K562 (cell line): ENCODE results near the gene HEATR3. TPM values are rescaled to one million over a fixed set of nuclear protein-coding genes. Genes with fewer than 3 reads are reported as not detected.

Source experiments
- ATAC-seq: fragments of 200-7000 bp; cut with Tn5 transposase; 3 replicates; pipeline ENCODE4 v1.9.1; 2020; ENCODE audit warnings: moderate library complexity
- BruUV-seq: library from RNA; stranded (reverse); fragments of 400-500 nt; replicated peaks from 2 replicates; lab custom pipeline; 2021; lab: Mats Ljungman, UMichigan
- CTCF ChIA-PET: fragments of 300-600 bp; formaldehyde crosslinking; extraction: SDS; loops from one replicate; lab custom pipeline; 2021; ENCODE audit warnings: low intra/inter-chr PET ratio; lab: Yijun Ruan, JAX
- POLR2A ChIA-PET: fragments of 300-600, 350-650 bp; sonication (Branson Sonifier 250); formaldehyde crosslinking; extraction: SDS; loops from one replicate; lab custom pipeline; 2021; ENCODE audit warnings: antibody characterized with exemption, inconsistent platforms; lab: Yijun Ruan, JAX
- DNase-seq, 4 experiments: peaks; one replicate each; pipeline versions ENCODE4 v3.0.0 to v3.0.0-alpha.2; 2011 to 2018; ENCODE audit warnings: low spot score in 3 of 4, mixed read lengths in 3 of 4; ENCODE audit errors: extremely low read depth in 1 of 4
- FAIRE-seq: peaks from 2 replicates; lab custom pipeline; 2011; peaks lifted over from hg19 to GRCh38; lab: Jason Lieb, UNC
- H2AFZ ChIP-seq: 2 replicates; pipeline ENCODE4 v1.6.0; 2011; ENCODE audit warnings: low read depth, low read length, control low read depth, inconsistent platforms
- H3K27ac ChIP-seq: fragments of 200-600 bp; 3 replicates; pipeline ENCODE4 v1.8.0; 2011; ENCODE audit warnings: low read depth, mild to moderate bottlenecking, control low read depth, inconsistent platforms, low read length, moderate library complexity, mixed read lengths; ENCODE audit errors: extremely low read depth
- H3K27me3 ChIP-seq, 2 experiments: fragments of 300-600 bp in 1 of 2; 2 replicates in 1 of 2; 3 replicates in 1 of 2; pipeline versions ENCODE4 v1.6.0 to v1.8.0; 2011; ENCODE audit warnings: inconsistent platforms in 2 of 2, low read length in 2 of 2, mild to moderate bottlenecking in 1 of 2, mixed read lengths in 1 of 2, moderate library complexity in 1 of 2; ENCODE audit not compliant: control insufficient read depth in 2 of 2, insufficient read depth in 2 of 2
- H3K36me3 ChIP-seq: fragments of 300-600 bp; 3 replicates; pipeline ENCODE4 v1.8.0; 2011; ENCODE audit warnings: mild to moderate bottlenecking, low read length, inconsistent platforms; ENCODE audit not compliant: control insufficient read depth, insufficient read depth
- H3K4me1 ChIP-seq, 2 experiments: fragments of 200-600 bp in 1 of 2; replicated peaks in 1 of 2; 2 replicates in 1 of 2; 3 replicates in 1 of 2; pipeline versions ENCODE4 v1.5.1 to v1.8.0; 2011; ENCODE audit warnings: inconsistent platforms in 2 of 2, low read length in 2 of 2, mild to moderate bottlenecking in 1 of 2, mixed read lengths in 1 of 2, moderate library complexity in 1 of 2; ENCODE audit not compliant: control insufficient read depth in 2 of 2, insufficient read depth in 2 of 2
- H3K4me2 ChIP-seq: 2 replicates; pipeline ENCODE4 v1.6.1; 2011; ENCODE audit warnings: low read length, control low read depth, inconsistent platforms, mixed read lengths; ENCODE audit not compliant: insufficient read depth
- H3K4me3 ChIP-seq: fragments of 200-600 bp; sonication (generic), shearing (Covaris generic); 2 replicates; pipeline ENCODE4 v1.5.1; 2016; ENCODE audit warnings: control low read depth, inconsistent platforms
- H3K79me2 ChIP-seq: fragments of 200-600 bp; 3 replicates; pipeline ENCODE4 v1.8.0; 2011; ENCODE audit warnings: low read length, inconsistent platforms; ENCODE audit not compliant: control insufficient read depth, insufficient read depth
- H3K9ac ChIP-seq, 2 experiments: 2 replicates each; pipeline versions ENCODE4 v1.6.0 to v1.6.1; 2011; ENCODE audit warnings: low read depth in 2 of 2, low read length in 2 of 2, control low read depth in 1 of 2, inconsistent platforms in 1 of 2, mild to moderate bottlenecking in 1 of 2, mixed read lengths in 1 of 2; ENCODE audit not compliant: insufficient read depth in 1 of 2
- H3K9me1 ChIP-seq: one replicate; pipeline ENCODE4 v1.6.0; 2011; ENCODE audit warnings: inconsistent platforms, mild to moderate bottlenecking, low read length, moderate library complexity; ENCODE audit not compliant: control insufficient read depth, insufficient read depth
- H3K9me3 ChIP-seq: replicated peaks from 2 replicates; pipeline ENCODE4 v1.5.1; 2011; ENCODE audit warnings: low read depth, low read length, inconsistent platforms; ENCODE audit not compliant: control insufficient read depth, insufficient read depth
- H4K20me1 ChIP-seq: replicated peaks from 2 replicates; pipeline ENCODE4 v1.6.1; 2011; ENCODE audit warnings: low read length, inconsistent platforms, mixed read lengths; ENCODE audit not compliant: control insufficient read depth, insufficient read depth
- ATF7 ChIP-seq: fragments of 450-650 bp; IDR thresholded peaks from 2 replicates; pipeline ENCODE4 v1.7.1; 2014; ENCODE audit warnings: mild to moderate bottlenecking, moderate library complexity
- CBX3 ChIP-seq, 2 experiments: IDR thresholded peaks; 1 replicate in 1 of 2; 2 replicates in 1 of 2; pipeline ENCODE4 v1.6.1; 2012; ENCODE audit warnings: inconsistent platforms in 2 of 2, low read length in 2 of 2, borderline replicate concordance in 1 of 2, control low read depth in 1 of 2
- ELF1 ChIP-seq: fragments of 200-800 bp; sonication (Bioruptor generic); IDR thresholded peaks from 2 replicates; pipeline ENCODE4 v1.6.1; 2016; ENCODE audit warnings: missing genetic modification characterization, missing compliant biosample characterization
- ETV1 ChIP-seq: fragments of 450-650 bp; conservative IDR thresholded peaks from 2 replicates; pipeline ENCODE4 v1.6.1; 2016; ENCODE audit warnings: missing genetic modification characterization, control low read depth, low read depth, missing compliant biosample characterization
- TRIM24 ChIP-seq, 2 experiments: fragments of 450-650 bp; IDR thresholded peaks; 2 replicates each; pipeline ENCODE4 v1.6.1; 2016
- ZBTB8A ChIP-seq: fragments of 450-650 bp; IDR thresholded peaks from 2 replicates; pipeline ENCODE4 v1.6.1; 2018; ENCODE audit warnings: mild to moderate bottlenecking, moderate library complexity; ENCODE audit not compliant: partially characterized antibody
- ZNF274 ChIP-seq: IDR thresholded peaks from 2 replicates; pipeline ENCODE4 v1.6.1; 2011; ENCODE audit warnings: low read depth, mild to moderate bottlenecking, low read length, moderate library complexity, borderline replicate concordance
- WGBS: fragments of 100-300 bp; shearing (Covaris generic); methylation state at CpG from one replicate; pipeline ENCODE4 v1.1.6; 2016; ENCODE audit warnings: low coverage, mixed read lengths; ENCODE audit not compliant: insufficient coverage; ENCODE audit errors: missing lambda C conversion rate; 5-methylcytosine and 5-hydroxymethylcytosine counted together
- in situ Hi-C: fragments of 300-500 bp; cut with MboI; formaldehyde crosslinking; loops from 4 replicates; pipeline ENCODE4 v1.15.0; 2018; ENCODE audit warnings: inconsistent platforms, mixed read lengths
- intact Hi-C: fragments of 100-400 bp; cut with micrococcal nuclease; formaldehyde crosslinking; loops from 2 replicates; pipeline ENCODE4 v1.14.2; 2022
- polyA plus RNA-seq, 8 experiments: library from polyadenylated mRNA; depleted of rRNA in 4 of 8; stranded (reverse) in 5 of 8; unstranded in 3 of 8; fragments of >200 nt; fragmentation: Nextera tagmentation in 2 of 8; fragmentation: Illumina TruSeq in 1 of 8; extraction: Ambion mirVana in 2 of 8; extraction: Trizol in 1 of 8; gene quantifications; 2 replicates each; pipeline versions ENCODE4 v1.2.1 to v1.2.3, GENCODE V29; 2011 to 2014; ENCODE audit warnings: inconsistent platforms in 1 of 8, missing spikeins in 1 of 8
- total RNA-seq, 7 experiments: library from RNA; depleted of rRNA in 6 of 7; stranded (reverse); fragments of >200 nt in 6 of 7; fragmentation: Illumina TruSeq in 2 of 7; extraction: Trizol in 2 of 7; gene quantifications; 2 replicates each; pipeline versions ENCODE4 v1.2.1 to v1.2.3, GENCODE V29; 2011 to 2021; ENCODE audit warnings: low replicate concordance in 1 of 7
- TF ChIP-seq, protein P1 (sequence below), 2 experiments: fragments of 450-650 bp in 1 of 2; sonication (generic) in 1 of 2; formaldehyde crosslinking in 1 of 2; IDR thresholded peaks in 1 of 2; conservative IDR thresholded peaks in 1 of 2; 2 replicates each; pipeline versions ENCODE4 v1.6.1 to v1.8.1; 2016 to 2023; ENCODE audit warnings: mild to moderate bottlenecking in 2 of 2, moderate library complexity in 2 of 2, inconsistent platforms in 1 of 2, missing genetic modification reagents in 1 of 2
- TF ChIP-seq, protein P2 (sequence below): fragments of 450-650 bp; IDR thresholded peaks from 2 replicates; pipeline ENCODE4 v1.6.1; 2018; ENCODE audit warnings: mild to moderate bottlenecking, low read depth; ENCODE audit not compliant: partially characterized antibody

HEATR3 gene
- total and polyA plus RNA-seq, 9 of the 15 experiments (the other 6 are each of a cell fraction or from before 2014, with no cell fraction given): 1.7 to 30.2 (median 18.8) TPM

DNA sequence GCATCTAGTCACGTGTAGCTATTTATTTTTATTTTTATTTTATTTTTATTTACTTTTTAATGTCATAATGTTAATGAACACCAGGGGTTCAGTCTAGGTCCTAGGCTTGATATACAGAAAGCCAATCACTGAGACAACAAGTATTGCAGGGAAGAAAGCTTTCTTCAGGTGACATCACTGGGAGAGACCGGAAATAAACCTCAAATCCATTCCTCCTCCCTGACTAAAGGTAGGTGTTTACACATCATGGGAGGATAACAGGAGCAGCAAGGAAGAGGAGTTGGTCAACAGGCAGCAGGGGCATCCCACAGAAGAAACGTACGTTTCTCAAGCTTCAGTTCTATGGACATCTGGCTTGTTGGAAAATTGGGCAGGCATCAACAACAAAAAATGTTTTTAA lies 9.5 kb upstream of the HEATR3 start:
- peaks cover 3 to 15% of the 10 kb centered on the region in 2 experiments; a peak in 3 of 5 replicates for H3K27me3 ChIP-seq
- no peaks in the 10 kb centered on the region for H3K79me2 ChIP-seq
- POLR2A ChIA-PET: no interaction called here
- BruUV-seq: no TSS peak
- in situ Hi-C loops (no loop called here), intact Hi-C loops (no loop called here)
- H3K9me1 ChIP-seq: no peaks in the 10 kb centered on the region
- no peak overlapping the region for H3K4me3 ChIP-seq
- ATAC-seq (no peak), DNase-seq (no peak), FAIRE-seq (no peak)
- CTCF ChIA-PET: interaction anchor here (0.6 kb wide), 1 partner anchor 417 kb away, joined by 3 read pairs; no protein-coding TSS in a partner anchor
- H3K27ac ChIP-seq: no peak overlapping the region
- H3K36me3 ChIP-seq: no peaks in the 10 kb centered on the region
- no peak overlapping the region for H2AFZ ChIP-seq
- 28% methylated on average over 4 of the region's 4 CpGs for WGBS
- no peaks in the 10 kb centered on the region for H3K4me1 ChIP-seq
- TF ChIP-seq ZNF274 (no peak), ELF1 (tag) (no peak), CBX3 (IDR thresholded peaks at IDR 0.05; ENCODE audit: borderline replicate concordance in 1 of 2, low read length in 2 of 2) (peak in 1 of 2 experiments; percentile 83; a peak in 1 of 3 replicates), ETV1 (peak; percentile 44), ZBTB8A (no peak), ATF7 (0 out of 2 replicates have a peak, but pooled peaks have one; percentile 14), TRIM24 (IDR thresholded peaks at IDR 0.05) (peak in 1 of 2 experiments; percentile 50; a peak in 1 of 4 replicates)
- TF ChIP-seq, protein P1, sequence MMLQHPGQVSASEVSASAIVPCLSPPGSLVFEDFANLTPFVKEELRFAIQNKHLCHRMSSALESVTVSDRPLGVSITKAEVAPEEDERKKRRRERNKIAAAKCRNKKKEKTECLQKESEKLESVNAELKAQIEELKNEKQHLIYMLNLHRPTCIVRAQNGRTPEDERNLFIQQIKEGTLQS (IDR thresholded peaks at IDR 0.05): peak; percentile 22; the same call in 1 of the 2 replicates
- TF ChIP-seq, protein P1 (CRISPR knock-in tag; conservative IDR thresholded peaks at IDR 0.05): no peak
- TF ChIP-seq, protein P2, sequence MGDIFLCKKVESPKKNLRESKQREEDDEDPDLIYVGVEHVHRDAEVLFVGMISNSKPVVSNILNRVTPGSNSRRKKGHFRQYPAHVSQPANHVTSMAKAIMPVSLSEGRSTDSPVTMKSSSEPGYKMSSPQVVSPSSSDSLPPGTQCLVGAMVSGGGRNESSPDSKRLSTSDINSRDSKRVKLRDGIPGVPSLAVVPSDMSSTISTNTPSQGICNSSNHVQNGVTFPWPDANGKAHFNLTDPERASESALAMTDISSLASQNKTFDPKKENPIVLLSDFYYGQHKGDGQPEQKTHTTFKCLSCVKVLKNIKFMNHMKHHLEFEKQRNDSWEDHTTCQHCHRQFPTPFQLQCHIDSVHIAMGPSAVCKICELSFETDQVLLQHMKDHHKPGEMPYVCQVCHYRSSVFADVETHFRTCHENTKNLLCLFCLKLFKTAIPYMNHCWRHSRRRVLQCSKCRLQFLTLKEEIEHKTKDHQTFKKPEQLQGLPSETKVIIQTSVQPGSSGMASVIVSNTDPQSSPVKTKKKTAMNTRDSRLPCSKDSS: peak; percentile 41
- H3K4me2 ChIP-seq: no peak overlapping the region
- no peak overlapping the region for H3K9ac ChIP-seq
- no peaks in the 10 kb centered on the region for H4K20me1 ChIP-seq
- no peaks in the 10 kb centered on the region; the same call in 1 of the 2 replicates for H3K9me3 ChIP-seq
